SK-N-DZ (cell line): ENCODE data around the gene TBC1D13.
A peak's percentile ranks its signal among the peaks of the same experiment; 100 is the strongest.
"Not testable (repeated sequence)": the region's sequence is repeated elsewhere in the genome, so short reads cannot be mapped to it uniquely, and the experiment has no call there.

Experiments
- DNase-seq: peaks from one replicate; pipeline ENCODE4 v3.0.0-alpha.2; 2015; ENCODE audit warnings: low spot score

The TBC1D13 gene

DNA sequence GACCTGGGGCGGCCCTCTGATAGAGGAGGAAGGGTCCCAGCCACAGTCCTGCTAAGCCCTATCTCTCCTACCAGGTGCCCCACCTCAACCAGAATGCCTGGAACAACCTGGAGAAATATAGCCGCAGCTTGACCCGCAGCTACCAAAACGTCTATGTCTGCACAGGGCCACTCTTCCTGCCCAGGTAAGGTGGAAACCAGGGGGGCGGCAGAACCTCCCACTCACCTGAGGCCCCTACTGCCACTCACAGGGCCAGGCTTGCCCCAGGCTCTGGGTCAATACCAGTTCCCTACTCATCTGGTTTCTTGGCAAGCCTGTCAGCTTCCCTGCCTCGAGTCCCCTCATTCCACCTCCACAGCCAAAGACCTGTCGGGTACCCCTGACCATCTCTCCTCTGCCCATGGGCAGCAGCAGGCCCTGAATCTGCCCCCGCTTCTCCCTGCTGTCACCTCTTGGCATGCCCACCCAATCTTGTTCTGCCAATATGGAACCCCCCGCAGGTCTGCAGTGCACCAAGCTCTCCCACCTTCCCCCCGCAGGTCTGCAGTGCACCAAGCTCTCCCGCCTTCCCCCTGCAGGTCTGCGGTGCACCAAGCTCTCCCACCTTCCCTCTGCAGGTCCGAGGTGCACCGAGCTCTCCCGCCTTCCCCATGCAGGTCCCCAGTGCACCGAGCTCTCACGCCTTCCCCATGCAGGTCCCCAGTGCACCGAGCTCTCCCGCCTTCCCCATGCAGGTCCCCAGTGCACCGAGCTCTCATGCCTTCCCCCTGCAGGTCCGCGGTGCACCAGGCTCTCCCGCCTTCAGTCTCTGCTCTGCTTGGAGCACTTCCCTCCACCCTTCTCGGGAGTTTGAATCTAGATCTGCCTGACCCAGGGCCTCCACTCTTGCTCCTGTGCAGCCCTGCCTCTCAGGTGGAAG is 33.9 kb downstream of the TBC1D13 start:
- no peak for DNase-seq

DNA sequence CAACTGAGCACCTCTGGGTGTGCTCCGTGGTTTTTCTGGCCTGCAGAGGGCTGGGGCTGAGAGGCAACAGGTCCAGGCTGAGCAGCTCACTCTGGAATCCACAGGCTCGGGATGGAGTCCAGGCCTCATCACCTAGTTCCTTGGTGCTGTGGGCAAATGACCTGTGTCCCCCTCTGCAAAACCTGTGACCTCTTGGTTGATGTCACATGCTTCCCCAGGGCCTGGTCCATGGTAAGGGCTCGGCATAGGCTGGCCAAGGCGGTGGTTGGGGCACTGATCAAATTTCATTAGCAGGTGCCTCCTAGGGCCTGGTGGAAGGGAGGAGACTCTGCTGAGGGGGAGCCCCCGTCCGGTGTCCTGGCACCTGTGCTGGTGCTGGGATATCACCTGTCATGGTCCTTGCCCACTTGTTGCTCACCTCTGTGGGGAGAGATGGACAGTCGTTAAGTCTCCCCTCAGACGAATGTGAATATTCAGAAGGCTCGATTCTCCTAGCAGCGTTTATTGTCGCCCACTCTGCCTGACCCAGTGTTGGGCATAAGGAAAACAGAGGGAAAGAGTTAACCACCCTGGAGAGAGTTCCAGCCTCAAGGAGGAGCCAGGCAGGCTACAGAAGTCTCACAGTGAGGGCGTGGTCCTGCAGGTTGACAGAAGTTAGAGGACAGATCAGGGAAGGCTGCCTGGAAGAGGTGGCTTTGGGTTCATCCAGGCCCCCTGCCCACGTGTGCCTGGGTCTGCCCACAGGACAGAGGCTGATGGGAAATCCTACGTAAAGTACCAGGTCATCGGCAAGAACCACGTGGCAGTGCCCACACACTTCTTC is 34.7 kb downstream of the TBC1D13 start:
- no peak for DNase-seq

DNA sequence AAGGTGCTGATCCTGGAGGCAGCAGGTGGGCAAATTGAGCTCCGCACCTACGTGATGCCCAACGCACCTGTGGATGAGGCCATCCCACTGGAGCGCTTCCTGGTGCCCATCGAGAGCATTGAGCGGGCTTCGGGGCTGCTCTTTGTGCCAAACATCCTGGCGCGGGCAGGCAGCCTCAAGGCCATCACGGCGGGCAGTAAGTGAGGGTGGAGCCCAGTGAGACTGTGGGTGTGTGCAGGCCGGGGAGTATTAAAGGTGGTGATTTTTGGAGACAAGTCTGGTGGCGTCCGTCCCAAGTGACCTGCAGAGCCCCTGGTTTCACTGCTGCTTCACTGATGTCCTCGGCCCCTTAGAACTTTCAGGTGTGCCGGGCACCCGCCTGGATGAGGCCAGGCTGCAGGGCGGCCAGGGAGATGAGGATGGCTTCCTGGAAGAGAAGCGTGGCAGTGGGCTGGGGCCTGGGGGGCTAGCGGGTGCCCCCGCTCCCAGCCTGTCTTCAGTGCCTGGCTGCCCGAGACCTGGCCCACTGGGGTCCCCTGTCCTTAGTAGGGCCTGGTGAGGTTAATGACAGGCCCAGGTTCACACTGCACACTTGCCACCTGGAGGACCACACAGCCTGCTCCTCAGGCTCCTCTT is 35.5 kb downstream of the TBC1D13 start:
- no peak for DNase-seq

DNA sequence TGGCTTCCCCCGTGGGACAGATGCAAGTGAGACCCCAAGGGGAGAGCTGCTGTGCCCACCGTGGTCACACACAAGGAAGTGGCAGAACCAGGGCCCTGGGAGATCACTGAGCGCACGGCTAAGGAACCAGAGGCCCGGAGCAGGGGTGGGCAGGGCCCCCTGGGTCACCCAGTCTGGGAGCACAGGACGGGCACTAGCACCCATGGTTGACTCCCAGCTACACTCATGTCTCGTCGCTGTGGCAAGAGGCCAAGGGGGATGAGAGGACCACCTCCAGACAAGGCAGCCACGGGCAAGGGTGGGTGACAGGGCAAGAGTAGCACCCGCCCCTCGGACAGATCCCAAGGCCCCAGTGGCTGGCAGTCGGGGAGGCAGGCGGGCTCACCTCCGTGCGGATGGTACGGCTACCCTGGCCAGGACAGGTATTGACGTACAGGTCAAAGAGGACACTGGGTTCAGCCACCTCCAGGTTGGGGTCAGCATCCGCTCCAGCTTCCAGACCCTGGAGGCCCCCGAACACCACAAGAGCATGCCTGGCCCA is 36.4 kb downstream of the TBC1D13 start:
- no peak for DNase-seq

- no peak for DNase-seq
Measured at GRCh38 chr9:128823903-128824406, 36.9 kb downstream of the TBC1D13 start.

DNA sequence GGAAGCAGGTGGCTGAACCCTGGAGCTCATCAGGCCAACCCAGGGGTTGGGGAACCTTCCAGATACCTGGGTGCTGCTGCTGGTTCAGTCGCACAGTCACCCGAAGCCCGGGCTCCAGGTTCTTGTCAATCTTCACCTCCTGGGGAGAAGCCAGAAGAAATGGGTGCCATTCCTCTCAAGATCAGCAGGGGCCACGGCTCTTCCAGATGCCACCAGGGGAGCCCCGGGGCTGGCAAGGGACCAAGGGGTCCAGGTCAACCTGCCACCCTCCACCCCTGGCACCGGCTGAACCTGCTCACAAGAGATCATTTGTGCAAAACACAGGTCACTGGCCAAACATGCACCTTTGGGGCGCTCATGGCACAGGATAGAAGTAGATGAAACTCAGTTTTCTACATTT is 37.9 kb downstream of the TBC1D13 start:
- no peak for DNase-seq

DNA sequence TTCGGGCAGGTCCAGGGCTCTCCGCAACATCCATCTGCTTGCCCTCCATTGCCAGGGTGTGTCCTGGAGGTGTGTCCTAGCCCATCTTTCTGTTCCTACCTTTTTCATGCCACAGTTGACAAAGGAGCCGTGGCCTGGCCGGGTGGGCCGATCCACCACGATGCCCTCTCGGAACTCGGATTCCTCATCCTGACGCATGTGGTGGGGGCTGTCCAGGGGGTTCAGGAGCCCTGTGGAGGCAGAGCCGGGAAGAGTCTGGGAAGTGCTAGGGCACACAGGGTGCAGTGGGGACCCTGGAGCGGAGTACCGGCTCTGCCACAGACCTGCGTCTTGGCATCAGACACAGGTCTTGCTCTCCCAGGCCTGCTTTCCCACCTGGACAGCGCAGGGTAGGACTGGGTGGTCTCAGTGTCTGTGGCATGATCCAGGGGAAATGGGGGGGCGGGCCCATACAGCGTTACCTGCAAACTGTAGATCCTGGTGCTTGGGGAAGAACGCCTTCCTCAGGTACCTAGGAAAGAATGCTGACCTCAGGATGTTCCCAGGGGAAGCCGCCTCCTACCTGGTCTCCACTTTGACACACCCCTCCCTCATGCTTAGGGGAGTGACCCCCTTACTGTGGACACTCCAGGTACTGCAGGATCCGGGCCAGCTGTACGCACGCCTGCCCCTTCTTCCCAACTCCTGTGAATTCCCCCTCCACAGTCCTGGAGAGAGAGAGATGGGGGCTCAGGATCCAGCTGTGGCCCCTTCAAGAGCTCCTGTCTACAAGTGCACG is 39.1 kb downstream of the TBC1D13 start:
- DNase-seq: no peak

DNA sequence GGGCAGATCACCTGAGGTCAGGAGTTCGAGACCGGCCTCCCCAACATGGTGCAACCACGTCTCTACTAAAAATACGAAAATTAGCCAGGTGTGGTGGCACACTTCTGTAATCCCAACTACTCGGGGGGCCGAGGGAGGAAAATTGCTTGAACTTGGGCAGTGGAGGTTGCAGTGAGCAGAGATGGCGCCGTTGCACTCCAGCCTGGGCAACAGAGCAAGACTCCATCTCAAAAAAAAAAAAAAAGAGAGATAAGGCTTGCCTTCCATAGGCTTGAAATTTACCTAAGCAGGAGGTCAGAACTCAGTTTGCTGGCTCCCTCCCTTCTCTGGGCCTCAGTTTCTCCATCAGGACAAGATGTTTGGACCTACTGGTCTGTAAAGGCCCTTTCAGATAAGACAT is 41.2 kb downstream of the TBC1D13 start:
- no peak for DNase-seq

DNA sequence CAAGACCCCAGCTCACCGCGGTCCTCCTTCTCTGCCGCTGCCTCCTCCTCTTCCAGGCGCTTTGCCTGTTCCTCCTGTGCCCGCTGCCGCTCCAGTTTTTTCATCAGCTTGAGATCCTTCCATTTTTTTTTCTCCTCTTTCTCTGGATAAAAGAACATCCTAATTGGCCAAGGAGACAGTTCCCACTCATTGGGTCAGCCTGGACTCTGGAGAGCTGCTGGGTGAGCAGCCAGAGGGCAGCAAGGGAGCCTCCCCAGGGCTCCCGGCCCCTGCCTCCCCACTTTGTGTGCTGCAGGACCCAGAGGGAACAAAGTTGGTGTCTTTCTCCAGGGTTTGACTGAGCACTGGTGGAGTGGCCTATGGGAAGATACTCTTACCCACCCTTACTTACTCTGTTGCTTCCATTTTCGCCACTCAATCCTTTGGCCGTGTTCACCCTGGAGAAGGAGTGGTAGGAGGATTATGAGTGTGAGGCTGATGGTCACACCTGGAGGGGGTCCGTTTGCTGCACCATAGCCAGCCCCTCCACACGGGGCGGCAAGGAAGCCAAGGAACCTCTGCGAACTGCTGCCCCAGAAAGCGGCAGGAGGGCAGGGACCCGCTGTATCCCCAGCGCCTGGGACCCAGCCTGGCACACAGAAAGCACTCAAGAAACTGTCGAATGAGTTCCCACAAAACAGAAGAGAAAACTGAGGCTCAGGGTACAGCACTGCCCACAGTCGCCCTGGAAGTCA is 41.8 kb downstream of the TBC1D13 start:
- DNase-seq: no peak

DNA sequence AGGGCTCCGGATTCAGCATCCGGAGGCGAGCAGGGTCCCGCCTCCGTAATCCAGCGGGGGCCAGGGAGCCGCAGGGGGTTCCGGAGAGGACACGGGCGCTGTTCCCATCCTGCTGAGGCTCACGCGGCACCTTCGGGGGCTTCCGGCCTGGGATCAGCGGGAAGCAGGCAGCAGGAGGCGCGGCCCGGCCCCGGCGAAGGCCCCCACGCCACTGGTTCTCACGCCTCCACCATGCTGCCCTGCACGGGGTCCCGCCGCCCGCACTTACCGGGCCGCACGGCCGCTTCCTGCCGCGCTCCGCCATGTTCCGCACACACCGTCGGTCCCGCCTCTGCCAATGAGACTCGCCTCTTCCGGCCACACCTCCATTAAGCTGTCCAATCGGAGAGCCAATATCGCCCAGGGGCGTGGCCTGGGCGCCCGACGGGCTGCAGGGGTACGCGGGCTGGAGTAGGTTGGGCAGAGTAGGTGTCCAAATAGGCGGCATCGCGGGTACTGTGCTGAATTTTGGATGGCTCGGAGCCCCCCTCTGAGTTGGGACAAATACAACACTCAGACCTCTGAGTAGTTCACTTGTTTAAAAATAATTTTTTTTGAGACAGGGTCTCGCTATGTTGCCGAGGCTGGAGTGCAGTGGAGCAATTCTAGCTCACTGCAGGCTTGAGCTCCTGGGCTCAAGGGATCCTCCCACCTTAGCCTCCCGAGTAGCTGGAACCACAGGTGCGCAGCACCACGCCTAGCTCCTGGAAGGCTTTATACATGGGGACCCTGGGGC is 42.6 kb downstream of the TBC1D13 start, which contains the start of gene SPOUT1:
Gene SPOUT1 (minus strand): TSS at position 318 of the 775 bp plus-strand sequence. CDS start 14 bp downstream, at position 304.
- DNase-seq: peak; percentile 93

DNA sequence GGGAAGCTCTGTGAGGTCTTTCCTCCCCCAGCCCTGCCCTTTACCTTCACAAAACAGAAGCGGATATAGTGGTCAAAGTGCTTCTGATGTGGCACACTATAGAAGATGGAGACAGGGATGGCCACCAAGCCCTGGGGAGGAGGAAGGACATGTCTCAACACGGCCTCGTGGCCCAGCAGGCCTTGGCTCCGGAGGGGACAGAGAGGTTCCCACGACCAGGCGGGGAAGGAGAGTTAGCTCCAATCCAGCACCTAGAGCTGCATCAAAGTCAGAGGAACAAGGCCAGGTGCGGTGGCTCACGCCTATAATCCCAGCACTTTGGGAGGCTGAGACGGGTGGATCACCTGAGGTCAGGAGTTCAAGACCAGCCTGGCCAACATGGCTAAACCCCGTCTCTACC is 46.6 kb downstream of the TBC1D13 start:
- DNase-seq: no peak

DNA sequence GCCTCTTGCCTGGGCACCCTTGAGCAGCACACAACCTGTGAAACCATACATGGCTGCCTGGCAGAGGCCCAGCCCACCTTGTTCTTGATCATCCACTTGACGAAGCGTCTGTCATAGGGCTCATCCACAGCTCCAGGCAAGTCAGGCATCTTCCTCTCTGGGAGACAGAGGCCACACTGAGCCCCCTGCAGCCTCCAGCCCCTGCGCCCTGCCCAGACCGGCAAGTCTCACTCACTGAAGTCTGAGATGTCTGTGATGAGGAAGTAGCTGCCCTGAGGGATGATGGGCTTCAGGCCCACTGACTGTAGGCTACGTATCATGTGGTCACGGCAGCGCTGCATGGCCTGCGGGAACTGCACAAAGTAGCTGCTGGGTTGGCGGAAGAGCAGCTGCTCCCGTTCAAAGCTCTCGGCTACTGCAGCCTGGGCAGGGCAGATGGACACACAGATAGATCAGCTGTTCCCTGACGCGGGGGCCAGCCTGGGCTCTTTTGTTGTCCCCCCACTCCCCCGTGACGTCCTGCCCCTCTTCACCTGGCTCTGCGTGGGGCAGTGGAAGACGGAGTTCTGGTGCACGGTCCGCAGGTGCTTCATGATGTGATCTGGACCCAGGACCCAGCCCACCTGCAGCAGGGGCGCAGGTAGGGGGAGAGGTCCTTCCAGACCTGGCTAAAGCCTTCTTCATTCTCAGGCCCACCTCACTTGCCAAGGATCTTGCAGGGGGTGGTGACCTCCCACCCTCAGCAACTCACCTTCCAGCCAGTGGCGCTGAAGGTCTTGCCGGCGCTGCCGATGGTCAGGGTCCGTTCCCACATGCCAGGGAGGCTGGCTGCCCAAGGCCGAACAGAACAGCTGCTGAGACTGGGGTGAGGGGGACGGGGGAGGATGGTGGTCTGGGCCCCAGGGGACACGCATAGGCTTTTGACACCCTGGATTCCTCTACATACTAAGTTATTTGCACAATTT is 48.5 kb downstream of the TBC1D13 start:
- no peak for DNase-seq

GRCh38 chr9:128836509-128837145 is 49.6 kb downstream of the TBC1D13 start:
- DNase-seq: no peak

- no peak for DNase-seq
Measured at GRCh38 chr9:128838338-128838737, 51.3 kb downstream of the TBC1D13 start.

- DNase-seq: no peak
Measured at GRCh38 chr9:128840524-128840923, 53.5 kb downstream of the TBC1D13 start.

DNA sequence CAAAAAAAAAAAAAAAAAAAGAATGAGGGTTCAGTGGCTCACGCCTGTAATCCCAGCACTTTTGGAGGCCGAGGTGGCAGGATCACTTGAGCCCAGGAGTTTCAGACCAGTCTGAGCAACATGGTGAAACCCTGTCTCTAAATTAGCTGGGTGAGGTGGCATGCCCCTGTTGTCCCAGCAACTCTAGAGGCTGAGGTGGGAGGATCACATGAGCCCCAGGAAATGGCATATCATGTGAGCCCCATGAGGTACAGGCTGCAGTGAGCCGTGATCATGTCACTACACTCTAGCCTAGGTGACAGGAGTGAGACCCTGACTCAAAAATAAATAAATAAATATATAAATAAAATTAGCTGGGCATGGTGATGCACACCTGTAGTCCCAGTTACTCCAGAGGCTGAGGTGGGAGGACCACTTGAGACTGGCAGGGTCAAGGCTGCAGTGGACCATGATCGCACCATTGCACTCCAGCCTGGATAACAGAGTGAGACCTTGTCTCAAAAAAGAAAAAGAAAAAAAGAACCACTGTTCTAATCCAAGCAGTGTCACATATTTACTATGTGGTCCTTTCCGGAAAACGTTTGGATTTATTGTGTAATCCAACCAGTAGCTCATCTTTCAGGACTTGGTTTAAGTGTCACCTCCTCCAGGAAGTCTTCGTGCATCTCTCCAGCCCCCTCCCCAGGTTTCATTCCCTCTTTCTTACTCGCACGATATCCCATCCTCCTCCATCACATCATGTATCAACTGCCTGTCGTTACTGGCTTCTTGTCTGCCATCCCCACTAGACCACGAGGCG is 54.8 kb downstream of the TBC1D13 start:
- no peak for DNase-seq

DNA sequence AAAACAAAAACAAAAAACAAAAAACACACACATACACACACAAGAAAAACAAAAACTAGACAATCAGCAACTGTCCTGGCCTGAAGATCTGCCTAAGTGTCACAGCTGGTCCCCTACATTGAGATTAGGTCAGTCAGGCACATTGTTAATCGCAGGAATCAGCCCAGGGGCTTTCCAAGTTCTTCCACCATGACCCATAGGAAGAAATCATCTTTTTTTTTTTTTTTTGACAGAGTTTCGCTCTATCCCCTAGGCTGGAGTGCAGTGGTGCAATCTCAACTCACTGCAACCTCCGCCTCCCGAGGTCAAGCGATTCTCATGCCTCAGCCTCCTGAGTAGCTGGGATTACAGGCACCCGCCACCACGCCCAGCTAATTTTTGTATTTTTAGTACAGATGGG is 56.1 kb downstream of the TBC1D13 start:
- DNase-seq: not testable (repeated sequence)
